Measurements from ENCODE around the gene CRB1.

CRB1 gene

GRCh38 chr1:197440715-197441114 lies 172.7 kb downstream of the CRB1 start:
- Histone ChIP-seq H3K9me3 (ENCODE audit: control insufficient read depth, low read length) (no peaks in the 10 kb centered on the region), H3K4me3 (ENCODE audit: insufficient read depth, low read depth, low read length) (no peak overlapping the region), H3K27me3 (ENCODE audit: control insufficient read depth, insufficient read depth, low read length, poor library complexity, severe bottlenecking) (no peaks in the 10 kb centered on the region), H3K36me3 (ENCODE audit: control insufficient read depth, insufficient read depth, low read length) (no peaks in the 10 kb centered on the region), H3K4me1 (ENCODE audit: control insufficient read depth, insufficient read depth, low read length) (no peaks in the 10 kb centered on the region), H3K27ac (ENCODE audit: insufficient read depth, low read depth, low read length, poor library complexity, severe bottlenecking) (no peak overlapping the region)
- WGBS, 2 experiments: 88 to 89% methylated on average over 1 of the region's 2 CpGs

GRCh38 chr1:197441999-197442414 lies 174.0 kb downstream of the CRB1 start:
- no peak overlapping the region for H3K27ac ChIP-seq (ENCODE audit: insufficient read depth, low read depth, low read length, poor library complexity, severe bottlenecking)
- no peaks in the 10 kb centered on the region for H3K9me3 ChIP-seq (ENCODE audit: control insufficient read depth, low read length)
- no peaks in the 10 kb centered on the region for H3K4me1 ChIP-seq (ENCODE audit: control insufficient read depth, insufficient read depth, low read length)

GRCh38 chr1:197444755-197445154 lies 176.7 kb downstream of the CRB1 start:
- Histone ChIP-seq H3K27me3 (ENCODE audit: control insufficient read depth, insufficient read depth, low read length, poor library complexity, severe bottlenecking) (no peaks in the 10 kb centered on the region), H3K9me3 (ENCODE audit: control insufficient read depth, low read length) (no peaks in the 10 kb centered on the region), H3K4me3 (ENCODE audit: insufficient read depth, low read depth, low read length) (no peak overlapping the region), H3K36me3 (ENCODE audit: control insufficient read depth, insufficient read depth, low read length) (no peaks in the 10 kb centered on the region), H3K4me1 (ENCODE audit: control insufficient read depth, insufficient read depth, low read length) (no peaks in the 10 kb centered on the region), H3K27ac (ENCODE audit: insufficient read depth, low read depth, low read length, poor library complexity, severe bottlenecking) (no peak overlapping the region)
- 100% methylated on average over 1 of the region's 1 CpG for WGBS, 2 experiments

More at GRCh38 chr1:197441999-197442414, 174.0 kb downstream of the CRB1 start:
- no peaks in the 10 kb centered on the region for H3K36me3 ChIP-seq (ENCODE audit: control insufficient read depth, insufficient read depth, low read length)
- WGBS, 2 experiments: 21 to 30% methylated on average over 5 to 6 of the region's 8 CpGs
- no peaks in the 10 kb centered on the region for H3K27me3 ChIP-seq (ENCODE audit: control insufficient read depth, insufficient read depth, low read length, poor library complexity, severe bottlenecking)
- no peak overlapping the region for H3K4me3 ChIP-seq (ENCODE audit: insufficient read depth, low read depth, low read length)

- no peak overlapping the region for H3K4me3 ChIP-seq (ENCODE audit: insufficient read depth, low read depth, low read length)
- no peaks in the 10 kb centered on the region for H3K27me3 ChIP-seq (ENCODE audit: control insufficient read depth, insufficient read depth, low read length, poor library complexity, severe bottlenecking)
- no peaks in the 10 kb centered on the region for H3K9me3 ChIP-seq (ENCODE audit: control insufficient read depth, low read length)
- 82% methylated on average over 2 of the region's 2 CpGs for WGBS, 2 experiments
- H3K27ac ChIP-seq (ENCODE audit: insufficient read depth, low read depth, low read length, poor library complexity, severe bottlenecking): no peak overlapping the region
- no peaks in the 10 kb centered on the region for H3K36me3 ChIP-seq (ENCODE audit: control insufficient read depth, insufficient read depth, low read length)
- H3K4me1 ChIP-seq (ENCODE audit: control insufficient read depth, insufficient read depth, low read length): no peaks in the 10 kb centered on the region
Measured at GRCh38 chr1:197448121-197448779, 180.2 kb downstream of the CRB1 start.

- H3K9me3 ChIP-seq (ENCODE audit: control insufficient read depth, low read length): no peaks in the 10 kb centered on the region
- H3K27ac ChIP-seq (ENCODE audit: insufficient read depth, low read depth, low read length, poor library complexity, severe bottlenecking): no peak overlapping the region
- no peaks in the 10 kb centered on the region for H3K27me3 ChIP-seq (ENCODE audit: control insufficient read depth, insufficient read depth, low read length, poor library complexity, severe bottlenecking)
- no peaks in the 10 kb centered on the region for H3K4me1 ChIP-seq (ENCODE audit: control insufficient read depth, insufficient read depth, low read length)
- H3K4me3 ChIP-seq (ENCODE audit: insufficient read depth, low read depth, low read length): no peak overlapping the region
- no peaks in the 10 kb centered on the region for H3K36me3 ChIP-seq (ENCODE audit: control insufficient read depth, insufficient read depth, low read length)
- 90 to 92% methylated on average over 4 of the region's 5 CpGs for WGBS, 2 experiments
Measured at GRCh38 chr1:197451381-197451780, 183.3 kb downstream of the CRB1 start.

- H3K9me3 ChIP-seq (ENCODE audit: control insufficient read depth, low read length): no peaks in the 10 kb centered on the region
- H3K4me1 ChIP-seq (ENCODE audit: control insufficient read depth, insufficient read depth, low read length): no peaks in the 10 kb centered on the region
- H3K36me3 ChIP-seq (ENCODE audit: control insufficient read depth, insufficient read depth, low read length): no peaks in the 10 kb centered on the region
- no peak overlapping the region for H3K27ac ChIP-seq (ENCODE audit: insufficient read depth, low read depth, low read length, poor library complexity, severe bottlenecking)
- H3K27me3 ChIP-seq (ENCODE audit: control insufficient read depth, insufficient read depth, low read length, poor library complexity, severe bottlenecking): no peaks in the 10 kb centered on the region
- 100% methylated on average over 1 of the region's 1 CpG; no CpG with 5 or more reads in 1 of the 2 experiments for WGBS, 2 experiments
- no peak overlapping the region for H3K4me3 ChIP-seq (ENCODE audit: insufficient read depth, low read depth, low read length)
Measured at GRCh38 chr1:197453376-197454058, 185.5 kb downstream of the CRB1 start.

GRCh38 chr1:197462539-197462938 lies 194.5 kb downstream of the CRB1 start:
- Histone ChIP-seq H3K27me3 (ENCODE audit: control insufficient read depth, insufficient read depth, low read length, poor library complexity, severe bottlenecking) (no peaks in the 10 kb centered on the region), H3K36me3 (ENCODE audit: control insufficient read depth, insufficient read depth, low read length) (no peaks in the 10 kb centered on the region), H3K27ac (ENCODE audit: insufficient read depth, low read depth, low read length, poor library complexity, severe bottlenecking) (no peak overlapping the region), H3K9me3 (ENCODE audit: control insufficient read depth, low read length) (no peaks in the 10 kb centered on the region), H3K4me3 (ENCODE audit: insufficient read depth, low read depth, low read length) (no peak overlapping the region), H3K4me1 (ENCODE audit: control insufficient read depth, insufficient read depth, low read length) (no peaks in the 10 kb centered on the region)
- 93% methylated on average over 4 to 5 of the region's 5 CpGs for WGBS, 2 experiments

GRCh38 chr1:197463142-197463541 lies 195.1 kb downstream of the CRB1 start:
- Histone ChIP-seq H3K27me3 (ENCODE audit: control insufficient read depth, insufficient read depth, low read length, poor library complexity, severe bottlenecking) (no peaks in the 10 kb centered on the region), H3K9me3 (ENCODE audit: control insufficient read depth, low read length) (no peaks in the 10 kb centered on the region), H3K4me3 (ENCODE audit: insufficient read depth, low read depth, low read length) (no peak overlapping the region), H3K4me1 (ENCODE audit: control insufficient read depth, insufficient read depth, low read length) (no peaks in the 10 kb centered on the region), H3K27ac (ENCODE audit: insufficient read depth, low read depth, low read length, poor library complexity, severe bottlenecking) (no peak overlapping the region), H3K36me3 (ENCODE audit: control insufficient read depth, insufficient read depth, low read length) (no peaks in the 10 kb centered on the region)

GRCh38 chr1:197464044-197464443 lies 196.0 kb downstream of the CRB1 start:
- Histone ChIP-seq H3K36me3 (ENCODE audit: control insufficient read depth, insufficient read depth, low read length) (no peaks in the 10 kb centered on the region), H3K4me1 (ENCODE audit: control insufficient read depth, insufficient read depth, low read length) (no peaks in the 10 kb centered on the region), H3K27ac (ENCODE audit: insufficient read depth, low read depth, low read length, poor library complexity, severe bottlenecking) (no peak overlapping the region), H3K9me3 (ENCODE audit: control insufficient read depth, low read length) (no peaks in the 10 kb centered on the region), H3K4me3 (ENCODE audit: insufficient read depth, low read depth, low read length) (no peak overlapping the region), H3K27me3 (ENCODE audit: control insufficient read depth, insufficient read depth, low read length, poor library complexity, severe bottlenecking) (no peaks in the 10 kb centered on the region)
- 59 to 65% methylated on average over 7 of the region's 7 CpGs for WGBS, 2 experiments

GRCh38 chr1:197465528-197466327 lies 197.7 kb downstream of the CRB1 start:
- H3K9me3 ChIP-seq (ENCODE audit: control insufficient read depth, low read length): no peaks in the 10 kb centered on the region
- WGBS, 2 experiments: 92 to 97% methylated on average over 3 of the region's 3 CpGs
- H3K36me3 ChIP-seq (ENCODE audit: control insufficient read depth, insufficient read depth, low read length): no peaks in the 10 kb centered on the region
- no peaks in the 10 kb centered on the region for H3K27me3 ChIP-seq (ENCODE audit: control insufficient read depth, insufficient read depth, low read length, poor library complexity, severe bottlenecking)
- no peak overlapping the region for H3K27ac ChIP-seq (ENCODE audit: insufficient read depth, low read depth, low read length, poor library complexity, severe bottlenecking)
- no peaks in the 10 kb centered on the region for H3K4me1 ChIP-seq (ENCODE audit: control insufficient read depth, insufficient read depth, low read length)
- H3K4me3 ChIP-seq (ENCODE audit: insufficient read depth, low read depth, low read length): no peak overlapping the region
